ENCODE measurements around the gene FBLN2. TPM values are rescaled to one million over a fixed set of nuclear protein-coding genes. Genes with fewer than 3 reads are reported as not detected.
A peak's percentile ranks its signal among the peaks of the same experiment; 100 is the strongest.

The FBLN2 gene
- total RNA-seq, 4 donors from 2014 or later, result 6.3 to 122 (median 25.7) TPM

- Histone ChIP-seq H3K4me3 (no peak overlapping the region), H3K36me3 (no peaks in the 10 kb centered on the region), H3K27ac (no peak overlapping the region), H3K4me1 (peaks cover 0 to 12% (median 0%) of the 10 kb centered on the region in 3 donors), H3K9me3 (no peaks in the 10 kb centered on the region), H3K27me3 (peaks cover 0 to 92% (median 0%) of the 10 kb centered on the region in 4 donors)
- DNase-seq, result no peak
- intact Hi-C loops (cut with DNase I), result loop anchor here (2.0 kb wide), 1 partner anchor 228 kb away; no protein-coding TSS in a partner anchor
- 38 to 81% methylated on average over 4 of the region's 8 CpGs for WGBS, 2 donors
- TF ChIP-seq POLR2A (IDR thresholded peaks at IDR 0.05) (no peak), CTCF (IDR thresholded peaks at IDR 0.05) (no peak)
These were observed 107.8 kb downstream of the FBLN2 start for GRCh38 chr3:13656584-13657301.

- intact Hi-C loops (cut with DNase I), result loop anchor here (2.0 kb wide), 1 partner anchor 227 kb away; no protein-coding TSS in a partner anchor
- Histone ChIP-seq H3K4me3 (no peak overlapping the region), H3K9me3 (no peaks in the 10 kb centered on the region), H3K27me3 (peaks cover 0 to 96% (median 0%) of the 10 kb centered on the region in 4 donors), H3K27ac (no peak overlapping the region), H3K36me3 (no peaks in the 10 kb centered on the region), H3K4me1 (peaks cover 0 to 12% (median 0%) of the 10 kb centered on the region in 3 donors)
- 15 to 16% methylated on average over 23 to 24 of the region's 25 CpGs for WGBS, 2 donors
- no peak for DNase-seq
- TF ChIP-seq CTCF (IDR thresholded peaks at IDR 0.05) (peak; percentile 61 to 91 (median 82)), POLR2A (IDR thresholded peaks at IDR 0.05) (no peak)
These were observed 108.9 kb downstream of the FBLN2 start for GRCh38 chr3:13657660-13658435.

- H3K27ac ChIP-seq, result no peak overlapping the region
- H3K4me1 ChIP-seq, result peaks cover 0 to 12% (median 0%) of the 10 kb centered on the region in 3 donors
- peaks cover 0 to 94% (median 0%) of the 10 kb centered on the region in 4 donors for H3K27me3 ChIP-seq
- intact Hi-C loops (cut with DNase I), result no loop called here
- WGBS, 2 donors, result 61 to 65% methylated on average over 5 to 8 of the region's 8 CpGs
- H3K36me3 ChIP-seq, result no peaks in the 10 kb centered on the region
- TF ChIP-seq POLR2A (IDR thresholded peaks at IDR 0.05) (no peak), CTCF (IDR thresholded peaks at IDR 0.05) (no peak)
- H3K9me3 ChIP-seq, result no peaks in the 10 kb centered on the region
- no peak for DNase-seq
- no peak overlapping the region for H3K4me3 ChIP-seq
These were observed 109.8 kb downstream of the FBLN2 start for GRCh38 chr3:13658681-13659080.

DNA sequence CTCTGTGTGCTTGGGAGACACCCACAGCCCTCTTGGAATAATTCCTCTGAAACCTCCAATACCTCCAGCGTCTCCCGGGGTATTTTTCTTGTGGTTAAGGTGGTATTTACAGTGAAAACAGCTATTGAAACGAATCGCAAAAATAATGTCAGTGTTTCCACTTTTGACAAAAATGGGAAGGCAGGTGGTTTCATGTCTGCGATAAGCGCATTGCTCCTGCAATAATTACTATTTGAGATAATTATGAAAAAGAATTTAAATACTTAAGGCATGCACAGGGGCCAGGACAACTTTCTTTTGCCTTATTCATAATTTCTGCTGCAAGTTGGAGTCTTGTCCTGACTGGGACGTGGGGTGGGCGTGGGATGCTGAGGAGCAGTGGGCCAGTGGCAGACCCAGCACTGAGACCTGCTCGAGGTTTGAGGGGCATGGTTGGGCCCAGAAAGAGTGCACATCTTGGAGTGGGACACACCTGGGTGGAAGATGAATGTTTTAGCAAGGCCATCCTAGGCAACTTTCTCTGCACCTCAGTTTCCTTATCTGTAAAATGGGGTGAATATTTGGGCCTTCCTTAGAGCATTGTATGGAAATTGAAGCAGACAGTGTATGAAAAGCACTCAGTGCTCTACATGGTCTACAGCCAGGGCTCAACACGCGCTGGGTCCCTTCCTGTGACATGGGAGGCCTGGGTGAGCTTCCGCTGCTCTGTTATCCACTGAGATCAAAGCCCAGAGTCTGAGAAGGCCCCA, 110.5 kb downstream of the FBLN2 start:
- H3K27me3 ChIP-seq, result peaks cover 0 to 92% (median 0%) of the 10 kb centered on the region in 4 donors
- DNase-seq, result no peak
- no peak overlapping the region for H3K4me3 ChIP-seq
- no peak overlapping the region for H3K27ac ChIP-seq
- no peaks in the 10 kb centered on the region for H3K36me3 ChIP-seq
- intact Hi-C loops (cut with DNase I), result no loop called here
- no peaks in the 10 kb centered on the region for H3K9me3 ChIP-seq
- peaks cover 0 to 12% (median 0%) of the 10 kb centered on the region in 3 donors for H3K4me1 ChIP-seq
- 66 to 78% methylated on average over 10 to 12 of the region's 12 CpGs for WGBS, 2 donors
- TF ChIP-seq CTCF (IDR thresholded peaks at IDR 0.05), result no peak
- TF ChIP-seq POLR2A (IDR thresholded peaks at IDR 0.05), result no peak
